NCI-H2227 treated with DMSO at 0.1 percent for 48 hours (cell line): ENCODE data around the gene CT45A9.
"Not testable (repeated sequence)": the region's sequence is repeated elsewhere in the genome, so short reads cannot be mapped to it uniquely, and the experiment has no call there.

Source experiments
- DNase-seq: peaks from one replicate; lab custom pipeline; 2025; lab: John Stamatoyannopoulos, UW

The CT45A9 gene, protein sequence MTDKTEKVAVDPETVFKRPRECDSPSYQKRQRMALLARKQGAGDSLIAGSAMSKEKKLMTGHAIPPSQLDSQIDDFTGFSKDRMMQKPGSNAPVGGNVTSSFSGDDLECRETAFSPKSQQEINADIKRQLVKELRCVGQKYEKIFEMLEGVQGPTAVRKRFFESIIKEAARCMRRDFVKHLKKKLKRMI

DNA sequence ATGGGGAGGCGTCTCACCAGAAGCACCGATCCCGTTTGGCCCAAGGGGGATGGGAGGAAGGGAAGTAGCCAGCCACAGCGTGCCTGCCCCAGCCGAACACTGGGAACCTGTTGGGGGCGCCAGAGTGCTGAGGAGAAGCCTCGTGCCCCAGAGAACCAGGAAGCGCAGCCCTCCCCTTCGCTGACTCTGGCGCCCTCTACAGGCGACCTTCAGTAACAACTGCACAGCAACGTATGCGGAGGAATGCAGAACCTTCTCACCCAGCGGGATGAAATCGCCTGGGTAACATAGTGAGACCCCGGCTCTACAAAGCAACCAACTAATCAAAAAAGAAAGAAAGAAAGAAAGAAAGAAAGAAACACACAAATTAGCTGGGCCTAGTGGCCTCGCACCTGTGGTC is at the start of gene CT45A9:
CT45A9 (minus strand) TSS at position 101 of the 400 bp plus-strand sequence. CDS start 3,751 bp downstream, outside the sequence.
- not testable (repeated sequence) for DNase-seq

DNA sequence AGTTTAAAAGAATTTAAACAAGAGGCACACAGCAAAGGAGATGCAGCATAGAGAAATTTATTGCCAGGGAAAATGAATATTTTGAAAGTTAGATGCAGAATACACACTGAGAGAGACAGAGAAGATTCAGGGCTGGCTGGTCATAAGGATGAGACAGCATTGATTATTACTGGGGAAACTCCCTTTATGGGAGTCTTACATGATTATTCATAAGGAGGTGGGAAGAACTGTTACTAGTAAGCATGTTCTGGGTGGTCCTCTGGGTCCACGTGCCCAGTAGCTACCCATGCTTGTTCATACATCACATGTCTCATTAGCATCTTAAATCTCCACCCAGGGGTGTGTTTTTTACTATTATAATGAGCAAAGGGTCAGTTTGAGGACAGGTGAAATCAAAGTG is 48.9 kb upstream of the CT45A9 start:
- DNase-seq, result not testable (repeated sequence)

DNA sequence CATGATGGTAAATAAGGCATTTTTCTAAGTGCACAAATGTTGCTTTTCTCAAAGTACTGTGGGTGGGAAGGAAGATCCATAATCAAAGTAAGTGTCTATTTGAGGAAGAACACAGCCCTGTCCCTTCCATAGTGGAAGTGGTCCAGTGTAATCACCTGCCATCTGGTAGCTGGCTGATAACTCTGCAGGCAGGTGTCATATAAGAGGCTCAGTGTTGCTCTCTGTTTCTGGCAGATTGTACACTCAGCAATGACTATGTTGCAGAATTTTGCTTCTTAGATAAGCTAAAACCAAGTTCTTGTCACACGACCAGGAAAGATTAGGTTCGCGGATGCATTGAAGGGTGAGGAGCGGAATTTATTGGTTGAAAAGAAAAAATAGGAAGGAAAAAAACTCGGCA is 42.8 kb upstream of the CT45A9 start:
- no peak for DNase-seq

DNA sequence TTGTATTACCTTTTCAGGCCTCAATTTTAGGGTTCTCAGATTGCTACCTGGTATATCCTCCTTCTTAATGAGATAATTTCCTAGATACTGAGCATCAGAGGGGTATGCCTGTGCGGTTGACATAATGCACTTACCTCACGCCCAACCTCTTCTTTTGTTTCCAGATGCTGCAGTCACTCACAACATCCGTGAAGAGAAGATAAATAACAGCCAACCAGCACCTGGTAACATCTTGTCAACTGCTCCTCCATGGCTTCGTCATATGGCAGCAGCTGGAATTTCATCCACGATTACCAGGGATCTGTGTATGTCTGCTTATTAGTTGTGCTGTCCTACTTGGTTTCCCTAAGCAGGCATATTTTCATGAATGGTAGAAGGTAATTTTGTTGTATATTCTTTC is 38.6 kb upstream of the CT45A9 start:
- no peak for DNase-seq

DNA sequence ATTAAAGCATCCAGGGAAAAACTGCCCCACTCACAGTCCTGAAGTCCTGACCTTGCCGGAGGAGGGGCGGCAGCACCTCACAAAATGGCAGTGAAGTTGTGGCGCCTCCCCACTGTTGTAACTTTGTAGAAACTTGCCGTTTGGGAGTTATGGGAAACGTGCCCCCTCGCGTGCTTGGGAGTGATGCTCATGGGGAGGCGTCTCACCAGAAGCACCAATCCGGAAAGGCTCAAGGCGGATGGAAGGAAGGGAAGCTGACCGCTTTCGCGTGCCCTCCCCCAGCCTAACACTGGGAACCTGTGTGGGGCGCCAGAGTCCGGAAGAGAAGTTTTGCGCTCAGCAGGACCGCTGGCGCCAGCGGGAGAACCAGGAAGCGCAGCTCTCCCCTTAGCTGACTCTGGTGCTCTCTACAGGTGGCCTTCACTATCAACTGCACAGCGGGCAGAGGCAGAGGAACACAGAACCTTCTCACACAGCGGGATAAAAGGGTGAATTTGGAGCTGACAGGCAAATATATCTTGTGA is 21.7 kb upstream of the CT45A9 start, which contains the start of the genes CT45A10 and SAGE1:
CT45A10 (minus strand) TSS at position 151 of the 524 bp plus-strand sequence. CDS start 8,100 bp downstream, outside the sequence.
SAGE1 (plus strand) TSS at position 423 of the 524 bp plus-strand sequence. CDS start 2,527 bp downstream, outside the sequence.
- DNase-seq, result no peak

DNA sequence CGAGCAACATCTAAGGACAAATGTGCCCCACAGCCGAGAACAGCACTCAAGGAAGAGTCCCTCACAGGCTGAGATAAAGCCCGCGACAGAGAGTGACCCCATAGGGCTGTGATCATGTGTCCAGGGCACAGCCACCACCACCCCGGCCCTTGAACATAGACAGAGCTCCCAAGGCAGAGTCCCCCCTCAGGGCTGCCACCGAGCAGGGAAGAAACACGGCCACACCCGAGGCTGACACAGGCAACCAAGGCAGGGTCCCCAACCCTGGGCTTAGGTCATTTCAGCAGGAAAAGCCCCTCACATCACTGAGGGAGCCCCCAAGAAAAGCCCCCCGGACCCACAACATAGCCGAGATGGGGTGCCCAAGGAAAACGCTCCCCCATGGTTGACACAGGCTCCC is 21.2 kb upstream of the CT45A9 start:
- no peak for DNase-seq

DNA sequence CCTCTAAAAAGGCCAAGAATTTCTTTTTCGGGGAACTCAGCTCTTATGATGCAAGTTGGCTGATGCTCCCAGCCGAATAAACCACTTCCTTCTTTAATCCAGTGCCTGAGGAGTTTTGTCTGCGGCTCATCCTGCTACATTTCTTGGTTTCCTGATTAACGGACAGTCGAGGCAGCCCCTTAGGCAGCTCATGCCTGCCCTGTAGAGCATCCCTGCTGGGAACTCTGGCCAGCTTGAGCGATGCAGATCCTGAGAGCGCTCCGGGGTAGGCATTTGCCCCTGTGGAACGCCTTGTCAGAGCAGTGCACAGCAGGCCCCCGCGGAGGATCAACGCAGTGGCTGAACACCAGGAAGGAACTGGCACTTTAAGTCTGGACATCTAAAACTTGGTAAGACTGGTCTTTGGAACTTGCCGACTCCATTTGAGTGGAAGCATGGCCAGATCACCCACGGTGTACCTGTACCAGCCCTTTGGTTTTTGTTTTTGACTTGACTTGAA is 18.5 kb upstream of the CT45A9 start:
- DNase-seq, result no peak

DNA sequence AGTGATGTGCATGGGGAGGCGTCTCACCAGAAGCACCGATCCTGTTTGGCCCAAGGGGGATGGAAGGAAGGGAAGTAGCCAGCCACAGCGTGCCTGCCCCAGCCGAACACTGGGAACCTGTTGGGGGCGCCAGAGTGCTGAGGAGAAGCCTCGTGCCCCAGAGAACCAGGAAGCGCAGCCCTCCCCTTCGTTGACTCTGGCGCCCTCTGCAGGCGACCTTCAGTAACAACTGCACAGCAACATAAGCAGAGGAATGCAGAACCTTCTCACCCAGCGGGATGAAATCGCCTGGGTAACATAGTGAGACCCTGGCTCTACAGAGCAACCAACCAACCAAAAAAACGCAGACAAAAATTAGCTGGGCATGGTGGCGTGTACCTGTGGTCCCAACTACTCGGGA is 17.4 kb upstream of the CT45A9 start:
- DNase-seq, result not testable (repeated sequence)

DNA sequence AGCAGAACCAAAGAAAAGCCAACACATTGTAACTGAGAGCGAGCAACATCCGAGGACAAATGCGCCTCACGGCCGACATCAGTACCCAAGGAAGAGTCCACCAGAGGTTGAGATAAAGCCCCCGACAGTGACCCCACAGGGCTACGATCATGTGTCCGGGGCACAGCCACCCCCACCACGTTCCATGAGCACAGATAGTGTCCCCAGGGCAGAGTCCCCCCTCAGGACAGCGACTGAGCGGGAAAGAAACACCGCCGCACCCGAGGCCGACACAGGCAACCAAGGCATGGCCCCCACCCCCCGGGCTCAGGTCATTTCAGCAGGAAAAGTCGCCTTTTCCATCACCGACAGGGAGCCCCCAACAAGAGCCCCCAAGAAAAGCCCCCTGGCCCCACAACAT is 16.6 kb upstream of the CT45A9 start:
- DNase-seq, result not testable (repeated sequence)

DNA sequence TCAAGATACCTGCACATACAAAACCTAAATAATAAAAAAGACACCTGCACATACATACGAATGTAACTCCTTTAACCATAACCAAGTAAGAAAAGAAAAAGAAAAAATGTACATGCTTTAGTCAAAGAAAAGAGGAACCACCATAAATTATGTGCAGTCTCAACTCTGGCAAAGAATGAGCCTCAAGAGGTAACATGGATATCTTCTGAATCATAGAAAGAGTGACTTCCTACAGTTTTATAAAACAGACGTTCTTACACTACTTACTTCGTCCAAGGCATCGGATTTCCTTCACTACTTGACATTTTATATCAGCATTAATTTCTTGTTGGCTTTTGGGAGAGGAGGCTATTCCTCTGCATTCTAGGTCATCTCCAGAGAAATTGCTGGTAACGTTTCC is 11.1 kb upstream of the CT45A9 start:
- not testable (repeated sequence) for DNase-seq

DNA sequence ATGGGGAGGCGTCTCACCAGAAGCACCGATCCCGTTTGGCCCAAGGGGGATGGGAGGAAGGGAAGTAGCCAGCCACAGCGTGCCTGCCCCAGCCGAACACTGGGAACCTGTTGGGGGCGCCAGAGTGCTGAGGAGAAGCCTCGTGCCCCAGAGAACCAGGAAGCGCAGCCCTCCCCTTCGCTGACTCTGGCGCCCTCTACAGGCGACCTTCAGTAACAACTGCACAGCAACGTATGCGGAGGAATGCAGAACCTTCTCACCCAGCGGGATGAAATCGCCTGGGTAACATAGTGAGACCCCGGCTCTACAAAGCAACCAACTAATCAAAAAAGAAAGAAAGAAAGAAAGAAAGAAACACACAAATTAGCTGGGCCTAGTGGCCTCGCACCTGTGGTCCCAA is 17.2 kb downstream of the CT45A9 start, which contains the start of gene CT45A8:
CT45A8 (minus strand) TSS at position 101 of the 400 bp plus-strand sequence. CDS start 3,755 bp downstream, outside the sequence.
- DNase-seq, result not testable (repeated sequence)

DNA sequence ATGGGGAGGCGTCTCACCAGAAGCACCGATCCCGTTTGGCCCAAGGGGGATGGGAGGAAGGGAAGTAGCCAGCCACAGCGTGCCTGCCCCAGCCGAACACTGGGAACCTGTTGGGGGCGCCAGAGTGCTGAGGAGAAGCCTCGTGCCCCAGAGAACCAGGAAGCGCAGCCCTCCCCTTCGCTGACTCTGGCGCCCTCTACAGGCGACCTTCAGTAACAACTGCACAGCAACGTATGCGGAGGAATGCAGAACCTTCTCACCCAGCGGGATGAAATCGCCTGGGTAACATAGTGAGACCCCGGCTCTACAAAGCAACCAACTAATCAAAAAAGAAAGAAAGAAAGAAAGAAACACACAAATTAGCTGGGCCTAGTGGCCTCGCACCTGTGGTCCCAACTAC is 34.4 kb downstream of the CT45A9 start, which contains the start of gene CT45A7:
CT45A7 (minus strand) TSS at position 101 of the 400 bp plus-strand sequence. CDS start 3,747 bp downstream, outside the sequence.
- not testable (repeated sequence) for DNase-seq

DNA sequence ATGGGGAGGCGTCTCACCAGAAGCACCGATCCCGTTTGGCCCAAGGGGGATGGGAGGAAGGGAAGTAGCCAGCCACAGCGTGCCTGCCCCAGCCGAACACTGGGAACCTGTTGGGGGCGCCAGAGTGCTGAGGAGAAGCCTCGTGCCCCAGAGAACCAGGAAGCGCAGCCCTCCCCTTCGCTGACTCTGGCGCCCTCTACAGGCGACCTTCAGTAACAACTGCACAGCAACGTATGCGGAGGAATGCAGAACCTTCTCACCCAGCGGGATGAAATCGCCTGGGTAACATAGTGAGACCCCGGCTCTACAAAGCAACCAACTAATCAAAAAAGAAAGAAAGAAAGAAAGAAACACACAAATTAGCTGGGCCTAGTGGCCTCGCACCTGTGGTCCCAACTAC is 51.7 kb downstream of the CT45A9 start, which contains the start of gene CT45A2:
CT45A2 (minus strand) TSS at position 101 of the 400 bp plus-strand sequence. CDS start 3,747 bp downstream, outside the sequence.
- DNase-seq, result not testable (repeated sequence)
